Fibroblast of the conjunctiva (primary cell): Measurements from ENCODE around the gene KRTAP3-2.

Source experiments
- DNase-seq: peaks from one replicate; pipeline ENCODE4 v3.0.0-alpha.2; 2010; ENCODE audit warnings: low read depth

Gene KRTAP3-2

GRCh38 chr17:40963838-40964237 is 35.9 kb downstream of the KRTAP3-2 start:
- DNase-seq = no peak

GRCh38 chr17:40962059-40962561 is 37.6 kb downstream of the KRTAP3-2 start:
- DNase-seq = no peak

GRCh38 chr17:40961591-40961990 is 38.1 kb downstream of the KRTAP3-2 start:
- DNase-seq = no peak

- DNase-seq = no peak
These were observed 39.6 kb downstream of the KRTAP3-2 start for GRCh38 chr17:40960144-40960543.

GRCh38 chr17:40958086-40958953 is 41.4 kb downstream of the KRTAP3-2 start:
- no peak for DNase-seq

- no peak for DNase-seq
These were observed 43.1 kb downstream of the KRTAP3-2 start for GRCh38 chr17:40956401-40957254.

GRCh38 chr17:40953881-40954280 is 45.8 kb downstream of the KRTAP3-2 start:
- no peak for DNase-seq

- peak; percentile 43 for DNase-seq
These were observed 47.0 kb downstream of the KRTAP3-2 start for GRCh38 chr17:40952661-40953060.

- DNase-seq = no peak
These were observed 47.6 kb downstream of the KRTAP3-2 start for GRCh38 chr17:40952154-40952553.

- no peak for DNase-seq
These were observed 48.6 kb downstream of the KRTAP3-2 start for GRCh38 chr17:40951011-40951622.

- no peak for DNase-seq
These were observed 49.5 kb downstream of the KRTAP3-2 start for GRCh38 chr17:40950176-40950575.

GRCh38 chr17:40949418-40949817 is 50.3 kb downstream of the KRTAP3-2 start:
- no peak for DNase-seq
